Activated naive CD8-positive, alpha-beta T cell (primary cell): Measurements from ENCODE around the gene MYLK3.

Experiments used
- H3K27ac Mint-ChIP-seq: one replicate; pipeline ENCODE4 v1.8.0; 2021; ENCODE audit warnings: mixed read lengths
- H3K27me3 Mint-ChIP-seq: one replicate; pipeline ENCODE4 v1.8.0; 2021; ENCODE audit warnings: mixed read lengths
- H3K36me3 Mint-ChIP-seq: one replicate; pipeline ENCODE4 v1.8.0; 2021; ENCODE audit warnings: mixed read lengths
- H3K4me1 Mint-ChIP-seq: one replicate; pipeline ENCODE4 v1.8.0; 2021; ENCODE audit warnings: low read depth, mixed read lengths
- H3K4me3 Mint-ChIP-seq: one replicate; pipeline ENCODE4 v1.8.0; 2021; ENCODE audit warnings: mild to moderate bottlenecking, mixed read lengths
- H3K9me3 Mint-ChIP-seq: one replicate; pipeline ENCODE4 v1.8.0; 2021; ENCODE audit warnings: low read depth, mixed read lengths

The MYLK3 gene

DNA sequence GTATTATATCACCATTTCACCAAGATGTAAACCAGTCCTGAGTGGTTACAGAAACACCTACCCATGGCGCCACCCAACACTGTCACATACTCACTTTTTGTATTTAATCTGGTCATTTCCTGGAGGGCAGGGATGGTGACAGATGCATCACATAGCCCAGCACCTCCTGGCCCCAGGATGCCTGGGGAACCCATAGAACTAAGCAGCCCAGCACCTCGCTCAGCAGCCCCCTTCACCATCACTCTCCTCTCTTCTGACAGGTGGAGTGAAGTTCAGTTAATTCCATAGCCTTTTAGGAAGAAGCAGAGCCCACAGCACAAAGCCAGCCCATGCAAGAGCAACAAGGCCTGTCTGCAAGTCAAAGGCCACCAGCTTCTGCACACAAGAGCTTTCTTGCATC, 27.5 kb downstream of the MYLK3 start:
- Mint-ChIP-seq H3K36me3 (peaks cover 3% of the 10 kb centered on the region), H3K9me3 (no peaks in the 10 kb centered on the region), H3K27me3 (no peaks in the 10 kb centered on the region), H3K4me3 (no peak overlapping the region), H3K27ac (no peak overlapping the region), H3K4me1 (no peaks in the 10 kb centered on the region)

DNA sequence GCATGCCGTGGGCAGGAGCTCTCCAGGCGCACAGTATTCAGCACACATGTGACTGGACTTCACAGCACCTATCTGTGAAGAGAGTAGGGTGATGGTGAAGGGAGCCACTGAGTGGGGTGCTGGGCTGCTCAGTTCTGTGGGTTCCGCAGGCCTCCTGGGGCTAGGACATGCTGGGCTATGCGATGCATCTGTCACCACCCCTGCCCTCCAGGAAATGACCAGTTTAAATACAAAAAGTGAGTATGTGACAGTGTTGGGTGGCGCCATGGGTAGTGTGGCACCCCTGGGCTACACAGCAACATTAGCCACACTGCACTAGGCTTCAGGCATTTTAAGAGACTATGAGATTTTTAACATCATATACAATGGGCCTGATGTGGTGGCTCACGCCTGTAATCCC, 28.6 kb downstream of the MYLK3 start:
- no peaks in the 10 kb centered on the region for H3K27me3 Mint-ChIP-seq
- no peak overlapping the region for H3K4me3 Mint-ChIP-seq
- no peaks in the 10 kb centered on the region for H3K9me3 Mint-ChIP-seq
- H3K36me3 Mint-ChIP-seq = no peaks in the 10 kb centered on the region
- H3K27ac Mint-ChIP-seq = no peak overlapping the region
- no peaks in the 10 kb centered on the region for H3K4me1 Mint-ChIP-seq

DNA sequence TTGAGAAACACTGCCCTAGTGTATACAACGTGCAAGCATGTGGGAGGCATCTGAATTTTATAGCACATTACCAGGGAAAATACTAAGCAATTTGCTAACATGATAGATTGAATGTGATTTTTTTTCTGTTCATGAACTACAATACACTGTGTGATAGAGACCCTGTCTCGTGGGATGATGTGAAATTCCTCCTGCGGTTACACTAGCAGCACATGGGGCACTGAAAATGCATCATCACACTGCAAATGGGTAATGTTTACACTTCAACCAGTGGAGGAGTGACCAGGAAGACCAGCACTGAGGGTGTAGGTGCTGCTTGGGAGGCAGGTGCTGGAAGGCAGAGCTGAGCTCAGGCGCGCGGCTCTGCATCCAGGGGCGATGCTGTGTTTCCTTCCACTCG, 29.9 kb downstream of the MYLK3 start:
- H3K27ac Mint-ChIP-seq = no peak overlapping the region
- H3K9me3 Mint-ChIP-seq = no peaks in the 10 kb centered on the region
- H3K4me3 Mint-ChIP-seq = no peak overlapping the region
- no peaks in the 10 kb centered on the region for H3K4me1 Mint-ChIP-seq
- no peaks in the 10 kb centered on the region for H3K36me3 Mint-ChIP-seq
- no peaks in the 10 kb centered on the region for H3K27me3 Mint-ChIP-seq

DNA sequence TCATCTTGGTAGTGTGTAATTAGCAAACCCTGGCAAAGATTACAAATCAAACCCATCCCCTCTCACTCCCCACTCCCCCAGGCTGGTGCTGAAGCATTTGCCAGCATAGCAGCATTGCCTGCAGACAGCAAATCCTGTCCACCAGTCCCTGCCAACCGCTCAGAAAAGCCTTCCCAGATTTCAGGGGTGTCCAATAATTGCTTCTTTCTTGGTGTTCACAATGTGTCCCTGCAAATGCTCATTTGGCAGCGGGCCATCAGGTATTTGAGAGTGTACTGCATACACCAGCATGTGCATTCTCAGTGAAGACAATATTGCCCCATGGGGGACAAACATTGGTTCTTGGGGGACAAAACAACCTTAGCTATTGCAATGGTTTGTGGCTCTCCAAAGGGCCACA, 30.5 kb downstream of the MYLK3 start:
- no peaks in the 10 kb centered on the region for H3K36me3 Mint-ChIP-seq
- no peak overlapping the region for H3K4me3 Mint-ChIP-seq
- H3K27ac Mint-ChIP-seq = no peak overlapping the region
- no peaks in the 10 kb centered on the region for H3K27me3 Mint-ChIP-seq
- H3K4me1 Mint-ChIP-seq = no peaks in the 10 kb centered on the region
- H3K9me3 Mint-ChIP-seq = no peaks in the 10 kb centered on the region

DNA sequence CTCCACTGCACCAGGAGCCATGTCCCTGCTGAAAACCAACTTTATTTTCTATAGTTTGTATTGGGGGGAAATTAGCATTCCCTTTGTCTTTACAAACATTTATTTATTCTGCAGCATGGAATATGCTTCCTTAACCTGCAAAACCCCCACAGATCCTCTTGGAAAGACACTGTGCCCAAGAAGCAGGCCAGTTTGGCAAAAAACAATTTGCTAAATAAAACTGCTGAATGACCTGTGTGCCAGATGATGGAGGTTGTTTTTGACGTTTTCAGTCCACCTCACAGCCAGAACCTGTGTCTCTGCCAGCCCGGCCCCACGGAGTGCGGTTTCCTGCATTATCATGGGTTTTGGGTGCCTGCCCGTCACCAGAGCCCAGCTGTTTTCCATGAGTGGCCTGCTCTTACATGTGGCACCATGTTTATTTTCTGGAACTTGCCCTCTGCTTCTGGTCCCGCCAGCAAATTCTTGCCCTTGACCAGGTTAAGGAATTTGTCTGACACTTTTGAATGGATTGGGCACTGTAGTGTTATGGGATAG, 32.3 kb downstream of the MYLK3 start:
- Mint-ChIP-seq H3K27me3 (no peaks in the 10 kb centered on the region), H3K9me3 (no peaks in the 10 kb centered on the region), H3K4me3 (no peak overlapping the region), H3K27ac (no peak overlapping the region), H3K36me3 (no peaks in the 10 kb centered on the region), H3K4me1 (no peaks in the 10 kb centered on the region)

DNA sequence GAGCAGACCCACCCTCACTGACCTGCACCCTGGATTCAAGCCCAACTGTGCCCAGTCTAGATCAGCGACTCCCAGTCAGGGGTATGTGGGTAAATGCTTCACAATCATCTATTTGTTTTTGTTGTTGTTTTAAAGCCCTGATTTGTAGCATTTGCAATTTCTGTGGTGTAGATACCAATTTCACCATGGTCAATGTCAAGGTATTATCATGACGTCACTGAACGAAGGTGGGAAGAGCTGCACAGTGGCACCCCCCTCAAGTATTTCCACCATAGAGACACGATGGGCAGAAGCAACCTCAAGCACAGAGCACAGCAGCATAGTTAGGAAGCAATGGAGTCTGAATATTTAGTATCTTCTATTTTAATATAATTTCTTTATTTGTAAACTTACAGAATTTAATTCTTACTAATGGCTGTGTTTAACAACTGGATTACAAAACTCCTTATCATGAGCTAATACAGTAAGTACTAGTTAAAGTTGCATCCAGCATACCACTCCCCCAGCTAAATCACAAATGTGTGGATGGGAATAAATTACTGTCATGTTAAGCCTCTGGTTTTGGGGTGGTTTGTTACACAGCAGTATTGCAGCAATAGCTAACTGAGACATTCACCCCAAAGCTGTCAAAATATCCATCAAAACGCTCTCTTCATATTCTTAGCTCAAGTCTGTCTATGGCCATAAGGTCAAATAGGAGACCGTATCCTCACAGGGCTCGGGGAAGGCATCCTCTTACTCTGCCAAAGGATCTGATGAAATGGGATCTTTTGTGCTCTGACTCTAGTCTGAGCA, 33.1 kb downstream of the MYLK3 start:
- H3K4me3 Mint-ChIP-seq = no peak overlapping the region
- no peak overlapping the region for H3K27ac Mint-ChIP-seq
- H3K4me1 Mint-ChIP-seq = no peaks in the 10 kb centered on the region
- no peaks in the 10 kb centered on the region for H3K27me3 Mint-ChIP-seq
- no peaks in the 10 kb centered on the region for H3K9me3 Mint-ChIP-seq
- H3K36me3 Mint-ChIP-seq = no peaks in the 10 kb centered on the region

DNA sequence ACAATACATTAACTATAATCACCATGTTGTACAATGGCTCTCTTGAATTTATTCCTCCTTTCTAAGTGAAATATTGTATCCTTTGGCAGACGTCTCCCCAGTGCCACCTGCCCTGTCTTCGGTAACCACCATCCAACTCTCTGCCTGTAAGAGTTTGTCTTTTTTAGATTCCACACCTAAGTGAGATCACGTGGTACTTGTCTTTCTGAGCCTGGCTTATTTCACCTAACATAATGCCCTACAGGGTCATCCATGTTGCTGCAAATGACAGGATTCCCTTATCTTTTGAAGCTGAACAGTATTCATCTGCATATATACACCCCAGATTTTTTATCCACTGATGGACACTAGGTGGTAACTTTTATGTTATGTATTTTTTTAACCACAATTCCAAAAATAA, 34.5 kb downstream of the MYLK3 start:
- Mint-ChIP-seq H3K4me1 (no peaks in the 10 kb centered on the region), H3K9me3 (no peaks in the 10 kb centered on the region), H3K27me3 (no peaks in the 10 kb centered on the region), H3K4me3 (no peak overlapping the region), H3K36me3 (no peaks in the 10 kb centered on the region), H3K27ac (no peak overlapping the region)

DNA sequence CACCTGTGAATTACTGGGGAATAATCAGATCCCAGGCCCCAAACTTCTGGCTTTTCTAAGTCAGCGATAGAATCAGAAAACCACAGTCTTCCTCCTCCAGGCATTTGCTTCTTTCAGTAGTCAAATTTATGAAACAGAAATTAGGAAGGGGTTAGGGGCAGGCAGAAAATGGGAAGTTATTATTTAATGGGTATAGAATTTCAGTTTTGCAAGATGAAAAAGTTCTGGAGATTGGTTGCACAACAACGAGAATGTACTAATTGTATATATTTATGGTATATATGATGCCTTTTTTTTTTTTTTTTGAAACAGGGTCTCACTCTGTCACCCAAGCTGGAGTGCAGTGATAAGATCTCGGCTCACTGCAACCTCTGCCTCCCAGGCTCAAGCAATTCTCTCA, 35.2 kb downstream of the MYLK3 start:
- Mint-ChIP-seq H3K36me3 (no peaks in the 10 kb centered on the region), H3K27me3 (no peaks in the 10 kb centered on the region), H3K4me3 (no peak overlapping the region), H3K27ac (no peak overlapping the region), H3K9me3 (no peaks in the 10 kb centered on the region), H3K4me1 (no peaks in the 10 kb centered on the region)

DNA sequence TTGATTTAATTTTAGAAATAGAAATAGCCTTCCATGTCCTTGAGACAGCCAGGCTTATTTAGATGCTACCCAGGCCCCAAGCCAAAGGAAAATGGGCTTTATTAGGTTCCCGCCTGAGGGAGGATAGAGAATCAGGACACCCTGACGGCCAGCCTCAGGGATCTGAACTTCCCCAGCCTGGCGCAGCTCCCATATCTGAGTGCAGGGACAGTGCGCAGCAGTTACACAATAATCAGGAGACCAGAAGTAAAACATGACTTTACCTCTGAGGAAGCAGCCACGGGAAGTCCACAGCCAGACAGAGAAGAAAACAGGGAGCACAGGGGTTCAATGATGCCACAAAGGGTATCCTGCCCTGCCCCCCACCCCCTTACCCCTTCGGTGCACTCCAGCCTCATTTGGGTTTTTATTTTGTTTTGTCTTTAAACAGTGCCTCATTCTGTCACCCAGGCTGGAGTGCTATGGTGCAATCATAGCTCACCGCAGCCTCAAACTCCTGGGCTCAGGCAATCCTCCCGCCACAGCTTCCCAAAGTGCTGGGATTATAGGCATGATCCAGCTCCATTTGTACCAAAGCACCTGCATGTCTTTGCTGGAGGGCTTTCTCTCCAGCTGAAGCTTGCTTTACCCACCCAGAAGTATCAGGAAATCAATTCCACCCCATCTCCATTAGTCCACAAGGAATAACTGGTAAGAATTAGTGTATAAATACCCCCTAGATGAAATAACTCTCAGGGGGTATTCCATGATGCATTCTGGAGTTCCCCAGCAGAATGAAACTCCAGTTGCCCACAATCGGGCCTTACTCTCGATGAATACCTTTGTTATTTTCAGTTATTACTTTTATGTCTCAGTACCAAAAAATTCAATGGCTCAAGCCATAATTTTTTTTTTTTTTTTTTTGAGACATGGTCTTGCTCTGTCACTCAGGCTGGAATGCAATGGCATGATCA, 36.8 kb downstream of the MYLK3 start:
- H3K36me3 Mint-ChIP-seq = no peaks in the 10 kb centered on the region
- H3K4me3 Mint-ChIP-seq = no peak overlapping the region
- H3K27me3 Mint-ChIP-seq = no peaks in the 10 kb centered on the region
- no peaks in the 10 kb centered on the region for H3K9me3 Mint-ChIP-seq
- H3K27ac Mint-ChIP-seq = no peak overlapping the region
- H3K4me1 Mint-ChIP-seq = no peaks in the 10 kb centered on the region

DNA sequence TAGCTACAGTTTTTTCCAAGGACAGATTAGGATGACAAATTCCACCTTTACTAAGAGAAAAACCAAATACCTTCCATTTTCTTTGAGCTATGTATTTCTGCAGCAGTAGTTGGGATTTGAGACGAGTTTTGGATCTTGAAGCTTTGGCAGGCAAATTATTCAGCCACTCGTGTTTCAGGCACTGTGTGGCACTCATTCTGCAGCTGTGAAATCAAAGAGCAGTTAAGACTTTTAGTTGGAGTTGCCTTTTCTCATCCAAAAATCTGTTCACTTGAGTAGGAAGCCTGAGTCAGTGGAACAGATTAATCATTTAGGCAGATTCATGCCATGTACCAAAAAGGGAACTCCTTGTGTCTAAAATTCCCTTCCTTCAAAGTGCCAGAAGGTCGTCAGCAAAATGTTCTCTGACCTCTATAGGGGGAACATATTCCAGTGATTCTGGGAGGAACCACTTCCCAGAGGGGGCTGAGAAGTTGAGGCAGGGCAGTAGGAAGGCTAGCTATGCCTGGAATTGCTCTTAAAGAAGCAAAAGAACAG, 38.6 kb downstream of the MYLK3 start:
- Mint-ChIP-seq H3K27me3 (no peaks in the 10 kb centered on the region), H3K9me3 (no peaks in the 10 kb centered on the region), H3K4me1 (no peaks in the 10 kb centered on the region), H3K27ac (no peak overlapping the region), H3K36me3 (no peaks in the 10 kb centered on the region), H3K4me3 (no peak overlapping the region)

DNA sequence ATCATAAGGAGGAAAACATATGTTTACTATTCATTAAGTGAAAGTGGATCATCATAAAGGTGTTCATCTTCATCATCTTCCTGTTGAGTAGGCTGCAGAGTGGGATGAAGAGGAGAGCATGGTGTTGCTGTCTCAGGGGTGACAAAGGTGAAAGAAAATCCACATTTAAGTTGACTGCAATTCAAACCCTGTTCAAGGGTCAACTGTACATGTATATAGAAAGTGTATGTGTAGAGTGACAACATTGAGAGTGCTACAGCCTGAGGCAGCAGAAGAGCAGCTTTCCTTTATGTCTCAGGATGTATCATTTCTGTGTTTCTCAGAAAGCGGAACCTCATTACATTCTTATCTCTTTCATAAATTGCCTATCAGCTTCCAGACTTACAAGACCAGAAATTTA, 41.5 kb downstream of the MYLK3 start:
- no peaks in the 10 kb centered on the region for H3K9me3 Mint-ChIP-seq
- H3K27me3 Mint-ChIP-seq = no peaks in the 10 kb centered on the region
- H3K4me3 Mint-ChIP-seq = no peak overlapping the region
- no peaks in the 10 kb centered on the region for H3K36me3 Mint-ChIP-seq
- H3K4me1 Mint-ChIP-seq = no peaks in the 10 kb centered on the region
- no peak overlapping the region for H3K27ac Mint-ChIP-seq

DNA sequence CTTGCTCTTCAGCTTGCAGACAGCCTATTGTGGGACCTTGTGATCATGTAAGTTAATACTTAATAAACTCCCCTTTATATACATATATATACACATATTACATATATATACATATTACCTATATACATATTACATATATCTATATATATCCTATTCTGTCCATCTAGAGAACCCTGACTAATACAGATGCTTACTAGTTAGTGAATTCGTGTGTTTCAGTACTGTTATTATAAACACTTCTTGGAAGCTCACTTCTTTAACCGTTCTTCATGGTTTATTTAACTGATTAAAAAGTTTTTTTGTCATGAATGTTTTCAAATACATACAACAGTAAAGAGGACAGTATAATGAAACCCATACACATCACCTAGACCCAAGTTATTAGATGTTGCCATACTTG, 46.1 kb downstream of the MYLK3 start:
- H3K4me3 Mint-ChIP-seq = no peak overlapping the region
- no peak overlapping the region for H3K27ac Mint-ChIP-seq
- no peaks in the 10 kb centered on the region for H3K4me1 Mint-ChIP-seq
- no peaks in the 10 kb centered on the region for H3K9me3 Mint-ChIP-seq
- H3K36me3 Mint-ChIP-seq = peaks cover 4% of the 10 kb centered on the region
- no peaks in the 10 kb centered on the region for H3K27me3 Mint-ChIP-seq

DNA sequence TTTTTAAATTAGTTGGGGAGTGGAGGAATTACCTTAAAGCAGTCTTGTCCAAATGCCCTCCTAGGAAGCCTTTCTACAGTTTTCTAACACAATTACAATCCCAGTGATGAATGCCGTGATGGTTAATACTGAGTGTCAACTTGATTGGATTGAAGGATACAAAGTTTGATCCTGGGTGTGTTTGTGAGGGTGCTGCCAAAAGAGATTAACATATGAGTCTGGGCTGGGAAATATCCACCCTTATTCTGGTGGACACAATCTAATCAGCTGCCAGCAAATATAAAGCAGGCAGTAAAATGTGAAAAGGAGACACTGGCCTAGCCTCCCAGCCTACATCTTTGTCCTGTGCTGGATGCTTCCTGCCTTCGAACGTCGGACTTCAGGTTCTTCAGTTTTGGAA, 46.5 kb downstream of the MYLK3 start:
- Mint-ChIP-seq H3K27ac (no peak overlapping the region), H3K27me3 (no peaks in the 10 kb centered on the region), H3K4me3 (no peak overlapping the region), H3K9me3 (no peaks in the 10 kb centered on the region), H3K4me1 (no peaks in the 10 kb centered on the region), H3K36me3 (peaks cover 6% of the 10 kb centered on the region)

DNA sequence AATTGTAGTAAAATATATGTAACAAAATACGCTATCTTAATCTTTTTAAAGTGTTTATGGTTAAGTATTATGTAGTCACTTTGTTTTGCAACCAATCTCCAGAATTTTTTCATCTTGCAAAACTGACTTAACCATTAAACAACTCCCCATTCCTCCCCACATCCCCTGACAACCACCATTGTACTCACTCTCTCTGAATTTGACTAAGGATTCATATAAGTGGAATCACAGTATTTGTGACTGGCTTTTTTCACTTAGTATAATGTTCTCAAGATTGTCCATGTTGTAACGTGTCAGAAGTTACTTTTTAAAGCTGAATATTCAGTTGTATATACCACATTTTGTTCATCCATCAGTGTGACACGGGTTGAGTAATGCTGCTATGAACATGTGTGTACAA, 48.1 kb downstream of the MYLK3 start:
- peaks cover 11% of the 10 kb centered on the region for H3K36me3 Mint-ChIP-seq
- no peak overlapping the region for H3K27ac Mint-ChIP-seq
- H3K4me3 Mint-ChIP-seq = no peak overlapping the region
- H3K4me1 Mint-ChIP-seq = no peaks in the 10 kb centered on the region
- no peaks in the 10 kb centered on the region for H3K27me3 Mint-ChIP-seq
- H3K9me3 Mint-ChIP-seq = no peaks in the 10 kb centered on the region

DNA sequence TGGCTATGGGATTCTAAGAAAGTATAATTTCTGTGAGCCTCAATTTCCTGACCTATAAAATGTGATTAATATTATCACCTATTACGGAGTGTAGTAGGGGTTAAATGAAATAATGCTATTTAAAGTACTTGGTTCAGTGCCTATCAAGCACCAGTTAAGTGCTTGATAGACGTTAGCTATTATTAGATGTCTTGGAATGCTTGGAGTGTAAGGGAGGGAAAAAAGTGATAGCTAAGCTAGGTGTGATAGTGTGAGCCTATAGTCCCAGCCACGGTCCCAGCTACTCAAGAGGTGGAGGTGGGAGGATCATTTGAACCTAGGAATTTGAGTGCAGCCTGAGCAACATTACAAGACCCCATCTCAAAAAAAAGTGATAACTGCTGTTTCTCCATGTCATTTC, 51.2 kb downstream of the MYLK3 start:
- peaks cover 15% of the 10 kb centered on the region for H3K36me3 Mint-ChIP-seq
- H3K27ac Mint-ChIP-seq = no peak overlapping the region
- H3K4me1 Mint-ChIP-seq = no peaks in the 10 kb centered on the region
- H3K4me3 Mint-ChIP-seq = no peak overlapping the region
- no peaks in the 10 kb centered on the region for H3K27me3 Mint-ChIP-seq
- H3K9me3 Mint-ChIP-seq = no peaks in the 10 kb centered on the region
